A549 (cell line): ENCODE results near the gene ELL3.

Experiments used
- CTCF ChIP-seq: fragments of >200 bp; sonication (Bioruptor Twin); formaldehyde crosslinking; IDR thresholded peaks from 3 replicates; pipeline ENCODE4 v1.5.1; 2016
- MYC ChIP-seq: IDR thresholded peaks from 2 replicates; pipeline ENCODE4 v1.6.1; 2012; ENCODE audit warnings: mild to moderate bottlenecking, inconsistent platforms, low read length, improper control_type of control experiment, borderline replicate concordance

- TF ChIP-seq CTCF (no peak), MYC (no peak)
Measured at GRCh38 chr15:43772624-43773023, 4.1 kb downstream of the ELL3 start.
